ENCODE measurements around the gene LSM10. TPM values are rescaled to one million over a fixed set of nuclear protein-coding genes. Genes with fewer than 3 reads are reported as not detected.

The LSM10 gene
- total RNA-seq, result 10 to 100 TPM; 11.0 to 14.0 TPM

DNA sequence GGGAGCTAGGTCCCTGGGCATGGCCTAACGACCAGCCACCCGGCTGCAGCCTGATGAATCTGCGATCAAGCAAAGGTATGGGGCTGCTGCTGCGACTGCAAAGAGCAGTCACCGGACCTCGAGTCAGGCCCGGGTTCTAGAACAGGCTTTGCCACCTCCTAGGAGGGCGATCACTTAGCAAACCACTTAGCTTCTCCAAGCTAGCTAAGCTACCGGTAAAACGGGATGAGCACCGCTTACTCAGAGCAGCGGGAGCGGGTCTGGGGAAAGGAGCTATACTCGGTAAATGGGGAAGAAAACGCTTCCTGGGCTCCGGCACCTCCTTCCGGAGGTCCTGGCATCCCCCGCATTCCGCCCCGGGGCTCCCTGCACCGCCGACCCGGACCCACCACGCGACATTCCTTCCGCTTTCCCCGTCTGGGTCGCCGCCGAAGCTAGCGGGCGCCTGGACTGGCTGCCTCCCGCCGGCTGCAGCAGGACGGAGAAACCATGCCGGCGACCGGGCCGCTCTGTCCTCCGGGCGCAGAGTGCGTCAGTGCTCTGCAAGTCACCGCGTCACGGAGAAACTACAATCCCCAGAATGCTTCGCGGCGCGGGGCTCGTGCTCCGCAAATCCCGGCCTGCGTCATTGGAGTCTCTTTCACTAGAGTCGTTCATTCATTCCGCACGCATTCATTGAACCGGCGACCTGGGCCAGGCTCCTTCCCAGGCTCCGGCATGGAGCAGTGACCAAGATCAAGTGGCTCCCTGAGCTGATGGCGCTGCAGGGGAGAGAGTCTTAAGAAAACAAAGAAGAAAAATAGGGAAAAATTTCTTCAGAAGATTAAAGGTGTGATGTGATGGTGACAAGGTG lies at the start of gene LSM10:
Gene LSM10 (minus strand): TSS at position 531 of the 853 bp plus-strand sequence. CDS start 3,779 bp downstream, outside the sequence.

DNA sequence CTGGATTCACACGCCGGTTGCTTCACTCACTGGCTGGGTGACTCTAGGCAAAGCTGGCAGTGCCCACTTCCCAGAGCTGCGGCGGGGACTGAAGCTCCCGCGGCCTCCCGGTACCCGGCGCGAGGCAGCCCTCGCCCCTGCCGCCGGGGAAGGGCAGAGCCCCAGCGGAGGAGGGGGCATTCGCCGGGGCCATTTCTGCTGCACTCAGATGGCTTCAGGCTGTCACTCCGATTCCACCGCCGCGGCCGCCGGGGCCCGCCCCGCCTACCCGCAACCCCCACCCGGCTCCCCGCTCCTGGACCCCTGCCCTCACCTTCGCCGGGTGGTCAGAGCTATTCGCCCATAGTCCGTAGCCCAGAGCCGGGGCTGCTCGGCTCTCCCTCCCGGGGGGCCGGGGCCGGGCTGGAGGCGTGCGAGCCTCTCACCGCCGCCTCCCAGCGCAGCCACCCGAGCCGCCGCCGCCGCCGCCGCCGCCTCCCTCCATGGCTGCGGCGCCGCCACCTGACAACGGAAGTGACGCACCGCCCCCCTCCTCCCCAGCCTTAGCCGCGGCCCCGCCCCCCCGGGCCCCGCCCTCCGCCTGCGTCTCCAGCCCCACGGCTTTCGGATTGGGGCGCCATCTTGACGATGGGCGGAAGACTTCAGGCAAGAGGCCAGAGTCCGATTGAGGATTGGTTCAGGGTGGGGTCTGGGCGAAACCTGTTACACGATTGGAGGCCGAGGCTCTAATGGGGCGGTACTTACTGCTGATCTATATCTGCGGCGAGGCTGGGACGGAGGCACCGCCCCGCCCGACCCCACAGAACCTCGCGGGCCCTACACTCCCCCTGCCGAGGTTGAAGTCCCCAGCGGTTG lies 12.1 kb downstream of the LSM10 start, which contains the start of gene STK40:
Gene STK40 (minus strand): TSS at position 515 of the 855 bp plus-strand sequence. CDS start 24,592 bp downstream, outside the sequence.

Small RNAs within 50 kb of the gene (small RNA-seq; reads per million reads assigned to genes)
- gene RNU4-27P, result 0 to 0.26 reads per million in 2 donors
- gene SNORA63C, result 0.93 to 1.6 reads per million in 2 donors

Other genes starting within 250 kb of the LSM10 start
- gene TRAPPC3, start 248.4 kb downstream of the LSM10 start, total RNA-seq, result 10 to 100 TPM; 82.9 to 93.2 TPM
- gene MAP7D1, start 241.7 kb downstream of the LSM10 start, total RNA-seq, result 100 to 1,000 TPM; 135 to 144 TPM
- 100 to 1,000 TPM; 108 to 144 TPM for gene THRAP3, start 173.5 kb downstream of the LSM10 start, total RNA-seq
- 1 to 10 TPM; 2.3 to 6.2 TPM for gene SH3D21, start 91.5 kb downstream of the LSM10 start, total RNA-seq
- gene EVA1B, start 74.3 kb downstream of the LSM10 start, total RNA-seq, result 10 to 100 TPM; 54.7 to 74.6 TPM
- gene STK40, start 12.0 kb downstream of the LSM10 start, total RNA-seq, result 10 to 100 TPM; 17.6 to 22.0 TPM
- gene OSCP1, start 52.5 kb upstream of the LSM10 start, total RNA-seq, result 1 to 10 TPM; 5.7 to 6.2 TPM
- 100 to 1,000 TPM in 1 of 2 donors, 10 to 100 TPM in 1; 70.9 to 122 TPM for gene MRPS15, start 66.5 kb upstream of the LSM10 start, total RNA-seq
- gene CSF3R, start 85.0 kb upstream of the LSM10 start, total RNA-seq, result under 1 TPM in 1 of 2 donors, not detected in 1; under 0.01 TPM